Motor neuron (in vitro differentiated cells): ENCODE results near the gene HLA-G. TPM values are rescaled to one million over a fixed set of nuclear protein-coding genes. Genes with fewer than 3 reads are reported as not detected.
"Not testable (repeated sequence)": the region's sequence is repeated elsewhere in the genome, so short reads cannot be mapped to it uniquely, and the experiment has no call there.

Experiments
- ATAC-seq, 8 experiments: fragments of 200-7000 bp; cut with Tn5 transposase; replicated peaks in 6 of 8; 2 replicates each; pipeline ENCODE4 v1.8.0; 2021; ENCODE audit warnings: mild to moderate bottlenecking in 8 of 8, moderate library complexity in 8 of 8
- H3K27ac ChIP-seq, 2 donors: fragments of 250-450 bp; sonication (Bioruptor Pico); 2 replicates each; pipeline ENCODE4 v1.9.0; 2021; ENCODE audit warnings: antibody characterized with exemption in 2 of 2, mild to moderate bottlenecking in 2 of 2, moderate library complexity in 1 of 2
- H3K4me1 ChIP-seq, 2 donors: fragments of 250-450 bp; sonication (Bioruptor Pico); replicated peaks in 1 of 2; 2 replicates each; pipeline ENCODE4 v1.6.1; 2021; ENCODE audit warnings: antibody characterized with exemption in 2 of 2, mild to moderate bottlenecking in 2 of 2, moderate library complexity in 1 of 2
- H3K4me3 ChIP-seq, 5 donors: fragments of 250-450 bp; sonication (Bioruptor Pico); 2 replicates each; pipeline ENCODE4 v1.9.0; 2021; ENCODE audit warnings: antibody characterized with exemption in 5 of 5, mild to moderate bottlenecking in 5 of 5, moderate library complexity in 4 of 5
- whole genome bisulfite sequencing, 10 experiments: fragments of 450-650 bp; shearing (Covaris generic); methylation state at CpG; one replicate each; pipeline ENCODE4 v1.0.0; 2022; 5-methylcytosine and 5-hydroxymethylcytosine counted together
- in situ Hi-C, 9 experiments: fragments of 400-800 bp; cut with MboI; loops; one replicate each; pipeline ENCODE4 v1.15.0; 2021; ENCODE audit warnings: low sequenced_read_pairs in 9 of 9, low pct_unique_long_range_greater_than_20kb in 2 of 9; ENCODE audit not compliant: unreplicated experiment in 9 of 9
- total RNA-seq, 8 experiments: library from RNA; unstranded; fragments of 300-600 nt; gene quantifications; 2 replicates each; pipeline versions ENCODE4 v1.2.3 to v1.2.4, GENCODE V29; 2022

The HLA-G gene
- total RNA-seq: under 1 TPM in 1 of 8 experiments, not detected in 7; 0.56 TPM

DNA sequence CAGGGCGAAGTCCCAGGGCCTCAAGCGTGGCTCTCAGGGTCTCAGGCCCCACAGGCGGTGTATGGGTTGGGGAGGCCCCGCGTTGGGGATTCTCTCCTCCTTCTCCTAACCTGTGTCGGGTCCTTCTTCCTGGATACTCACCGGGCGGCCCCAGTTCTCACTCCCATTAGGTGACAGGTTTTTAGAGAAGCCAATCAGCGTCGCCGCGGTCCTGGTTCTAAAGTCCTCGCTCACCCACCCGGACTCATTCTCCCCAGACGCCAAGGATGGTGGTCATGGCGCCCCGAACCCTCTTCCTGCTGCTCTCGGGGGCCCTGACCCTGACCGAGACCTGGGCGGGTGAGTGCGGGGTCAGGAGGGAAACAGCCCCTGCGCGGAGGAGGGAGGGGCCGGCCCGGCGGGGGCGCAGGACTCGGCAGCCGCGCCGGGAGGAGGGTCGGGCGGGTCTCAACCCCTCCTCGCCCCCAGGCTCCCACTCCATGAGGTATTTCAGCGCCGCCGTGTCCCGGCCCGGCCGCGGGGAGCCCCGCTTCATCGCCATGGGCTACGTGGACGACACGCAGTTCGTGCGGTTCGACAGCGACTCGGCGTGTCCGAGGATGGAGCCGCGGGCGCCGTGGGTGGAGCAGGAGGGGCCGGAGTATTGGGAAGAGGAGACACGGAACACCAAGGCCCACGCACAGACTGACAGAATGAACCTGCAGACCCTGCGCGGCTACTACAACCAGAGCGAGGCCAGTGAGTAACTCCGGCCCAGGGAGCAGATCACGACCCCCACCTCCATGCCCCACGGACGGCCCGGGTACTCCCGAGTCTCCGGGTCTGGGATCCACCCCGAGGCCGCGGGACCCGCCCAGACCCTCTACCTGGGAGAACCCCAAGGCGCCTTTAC lies at the start of gene HLA-G:
HLA-G (plus strand) TSS at position 247 of the 892 bp plus-strand sequence; CDS start at position 267, 20 bp downstream.
- WGBS, 10 experiments: 12 to 67% (median 38%) methylated on average over 1 to 15 of the region's 75 CpGs; no CpG with 5 or more reads in 6 of the 10 experiments
- no peak within 1 kb of the TSS for H3K27ac ChIP-seq
- ATAC-seq: peak in 1 of 8 experiments; percentile 17

DNA sequence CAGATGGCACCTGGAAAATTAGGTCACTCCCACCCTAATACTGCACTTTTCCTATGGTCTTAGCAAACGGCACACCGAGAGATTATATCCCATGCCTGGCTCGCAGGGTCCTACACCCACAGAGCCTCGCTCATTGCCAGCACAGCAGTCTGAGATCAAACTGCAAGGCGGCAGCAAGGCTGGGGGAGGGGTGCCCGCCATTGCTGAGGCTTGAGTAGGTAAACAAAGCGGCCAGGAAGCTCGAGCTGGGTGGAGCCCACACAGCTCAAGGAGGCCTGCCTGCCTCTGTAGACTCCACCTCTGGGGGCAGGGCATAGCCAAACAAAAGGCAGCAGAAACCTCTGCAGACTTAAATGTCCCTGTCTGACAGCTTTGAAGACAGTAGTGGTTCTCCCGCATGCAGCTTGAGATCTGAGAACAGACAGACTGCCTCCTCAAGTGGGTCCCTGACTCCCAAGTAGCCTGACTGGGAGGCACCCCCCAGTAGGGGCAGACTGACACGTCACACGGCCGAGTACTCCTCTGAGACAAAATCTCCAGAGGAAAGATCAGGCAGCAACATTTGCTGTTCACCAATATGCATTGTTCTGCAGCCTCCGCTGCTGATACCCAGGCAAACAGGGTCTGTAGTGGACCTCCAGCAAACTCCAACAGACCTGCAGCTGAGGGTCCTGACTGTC lies 47.5 kb upstream of the HLA-G start:
- ATAC-seq, in situ Hi-C loops, H3K4me3 ChIP-seq, H3K4me1 ChIP-seq, H3K27ac ChIP-seq: not testable (repeated sequence)
- 0 to 100% (median 42%) methylated on average over 1 to 4 of the region's 13 CpGs; no CpG with 5 or more reads in 3 of the 10 experiments for WGBS, 10 experiments

More for the DNA sequence above, at the start of gene HLA-G:
- H3K4me1 ChIP-seq: no peaks in the 10 kb centered on the region
- in situ Hi-C loops: loop anchor here in 5 of 9 experiments (10.0 to 25.0 kb wide), 5 partner anchors 83 to 309 kb away; partner anchors contain the start of genes TRIM40 (in 2 of the 5) and HLA-F (in 1 of the 5)
- no peak within 1 kb of the TSS for H3K4me3 ChIP-seq

DNA sequence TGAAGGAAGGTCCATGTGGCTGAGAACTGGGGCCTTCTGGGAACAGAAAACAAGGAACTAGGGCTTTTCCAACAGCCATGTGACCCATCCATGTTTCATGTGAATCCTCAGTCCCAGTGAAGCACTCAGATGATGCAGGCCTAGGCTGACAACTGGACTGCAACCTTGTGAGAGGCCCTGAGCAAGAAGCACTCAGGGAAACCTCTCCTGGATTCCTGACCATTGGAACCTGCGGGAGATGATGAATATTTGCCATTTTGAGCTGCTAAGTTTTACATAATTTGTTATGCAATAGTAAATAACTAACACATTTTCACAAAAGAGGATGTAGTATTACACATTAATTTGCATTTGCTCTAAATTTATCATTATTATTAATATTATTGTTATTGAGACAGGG lies 38.4 kb upstream of the HLA-G start:
- Histone ChIP-seq H3K4me1 (no peaks in the 10 kb centered on the region), H3K27ac (no peak overlapping the region), H3K4me3 (no peak overlapping the region)
- WGBS, 10 experiments: 60 to 100% (median 82%) methylated on average over 1 of the region's 1 CpG; no CpG with 5 or more reads in 4 of the 10 experiments
- in situ Hi-C loops: no loop called here
- no peak for ATAC-seq

DNA sequence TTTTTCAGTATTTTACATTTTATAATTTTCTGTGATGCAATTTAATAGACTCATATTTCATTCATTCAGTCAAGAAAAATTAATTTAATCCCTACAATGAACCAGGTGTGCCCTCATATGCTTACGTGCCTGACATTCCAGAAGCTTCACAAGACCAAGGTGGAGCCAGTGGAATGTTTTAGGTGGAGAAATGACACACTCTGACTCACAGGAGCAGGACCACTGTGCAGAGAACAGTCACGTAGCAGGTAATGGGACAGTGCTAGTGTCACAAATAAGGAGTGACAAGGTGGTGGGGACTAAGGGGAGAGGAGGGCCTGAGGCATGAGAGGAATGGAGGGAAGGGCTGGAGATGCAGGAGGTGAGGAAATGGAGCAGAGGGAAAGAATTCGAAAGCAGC lies 37.0 kb upstream of the HLA-G start:
- no peak for ATAC-seq
- Histone ChIP-seq H3K4me3 (no peak overlapping the region), H3K27ac (no peak overlapping the region), H3K4me1 (no peaks in the 10 kb centered on the region)
- WGBS, 10 experiments: 25 to 80% (median 46%) methylated on average over 1 to 3 of the region's 3 CpGs; no CpG with 5 or more reads in 2 of the 10 experiments
- in situ Hi-C loops: loop anchor here in 1 of 9 experiments (10.0 kb wide), 1 partner anchor 164 kb away; no protein-coding TSS in a partner anchor

DNA sequence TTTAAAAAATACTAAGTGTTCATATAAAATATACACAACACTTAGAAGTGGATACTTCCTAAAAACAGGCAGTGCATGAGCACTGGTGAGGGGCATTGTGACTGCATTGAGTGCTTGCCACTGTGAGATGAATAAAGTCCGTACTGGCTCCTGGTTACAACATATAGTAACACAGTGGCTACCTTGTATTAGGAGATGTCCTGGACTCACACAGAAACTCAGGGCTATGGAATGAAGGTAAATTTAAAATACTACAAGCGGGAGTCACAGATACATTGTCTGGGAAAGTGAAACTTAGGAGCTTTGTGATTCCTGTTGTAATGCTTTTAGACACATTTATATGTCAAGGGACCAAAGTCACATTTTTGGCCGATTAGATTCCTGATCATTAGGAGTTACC lies 36.5 kb upstream of the HLA-G start:
- Histone ChIP-seq H3K4me3 (no peak overlapping the region), H3K27ac (no peak overlapping the region), H3K4me1 (no peaks in the 10 kb centered on the region)
- in situ Hi-C loops: loop anchor here in 1 of 9 experiments (10.0 kb wide), 1 partner anchor 164 kb away; no protein-coding TSS in a partner anchor
- no peak for ATAC-seq
- 29 to 100% (median 59%) methylated on average over 1 to 3 of the region's 3 CpGs; no CpG with 5 or more reads in 1 of the 10 experiments for WGBS, 10 experiments

DNA sequence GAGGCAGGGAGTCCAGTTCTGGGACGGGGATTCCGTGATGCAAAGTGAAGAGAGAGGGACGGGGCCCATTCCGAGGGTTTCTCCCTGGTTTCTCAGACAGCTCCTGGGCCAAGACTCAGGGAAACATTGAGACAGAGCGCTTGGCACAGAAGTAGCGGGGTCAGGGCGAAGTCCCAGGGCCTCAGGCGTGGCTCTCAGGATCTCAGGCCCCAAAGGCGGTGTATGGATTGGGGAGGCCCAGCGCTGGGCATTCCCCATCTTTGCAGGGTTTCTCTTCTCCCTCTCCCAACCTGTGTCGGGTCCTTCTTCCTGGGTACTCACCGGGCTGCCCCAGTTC lies 35.9 kb upstream of the HLA-G start:
- in situ Hi-C loops: loop anchor here in 1 of 9 experiments (10.0 kb wide), 1 partner anchor 163 kb away; no protein-coding TSS in a partner anchor
- no peak overlapping the region for H3K27ac ChIP-seq
- 0 to 100% (median 50%) methylated on average over 1 to 6 of the region's 12 CpGs; no CpG with 5 or more reads in 3 of the 10 experiments for WGBS, 10 experiments
- no peaks in the 10 kb centered on the region for H3K4me1 ChIP-seq
- no peak for ATAC-seq
- H3K4me3 ChIP-seq: peak overlapping the region in 2 of 5 donors; percentile 35 to 41

DNA sequence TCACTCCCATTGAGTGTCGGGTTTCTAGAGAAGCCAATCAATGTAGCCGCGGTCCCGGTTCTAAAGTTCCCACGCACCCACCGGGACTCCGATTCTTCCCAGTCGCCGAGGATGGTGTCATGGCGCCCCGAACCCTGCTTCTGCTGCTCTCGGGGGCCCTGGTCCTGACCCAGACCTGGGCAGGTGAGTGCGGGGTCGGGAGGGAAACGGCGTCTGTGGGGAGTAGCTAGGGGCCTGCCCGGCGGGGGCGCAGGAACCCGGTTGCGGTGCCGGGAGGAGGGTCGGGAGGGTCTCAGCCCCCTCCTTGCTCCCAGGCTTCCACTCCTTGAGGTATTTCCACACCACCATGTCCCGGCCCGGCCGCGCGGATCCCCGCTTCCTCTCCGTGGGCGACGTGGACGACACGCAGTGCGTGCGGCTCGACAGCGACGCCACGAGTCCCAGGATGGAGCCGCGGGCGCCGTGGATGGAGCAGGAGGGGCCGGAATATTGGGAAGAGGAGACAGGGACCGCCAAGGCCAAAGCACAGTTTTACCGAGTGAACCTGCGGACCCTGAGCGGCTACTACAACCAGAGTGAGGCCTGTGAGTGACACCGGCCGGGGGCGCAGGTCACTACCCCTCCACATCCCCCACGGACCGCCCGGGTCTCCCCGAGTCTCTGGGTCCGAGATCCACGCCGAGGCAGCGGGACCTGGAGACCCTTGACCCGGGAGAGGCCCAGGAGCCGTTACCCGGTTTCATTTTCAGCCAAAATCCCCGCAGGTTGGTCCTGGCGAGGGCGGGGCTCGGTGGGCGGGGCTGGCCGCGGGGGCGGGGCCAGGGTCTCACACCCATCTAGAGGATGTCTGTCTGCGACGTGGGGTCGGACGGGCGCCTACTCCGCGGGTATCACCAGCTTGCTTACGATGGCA lies 35.2 kb upstream of the HLA-G start:
- WGBS, 10 experiments: 0 to 20% (median 17%) methylated on average over 1 to 12 of the region's 79 CpGs; no CpG with 5 or more reads in 7 of the 10 experiments
- in situ Hi-C loops: loop anchor here in 1 of 9 experiments (10.0 kb wide), 1 partner anchor 162 kb away; no protein-coding TSS in a partner anchor
- Histone ChIP-seq H3K4me1 (no peaks in the 10 kb centered on the region), H3K27ac (no peak overlapping the region), H3K4me3 (peak overlapping the region in 4 of 5 donors; percentile 17 to 41 (median 30))
- peak; percentile 41 to 95 (median 72) for ATAC-seq

DNA sequence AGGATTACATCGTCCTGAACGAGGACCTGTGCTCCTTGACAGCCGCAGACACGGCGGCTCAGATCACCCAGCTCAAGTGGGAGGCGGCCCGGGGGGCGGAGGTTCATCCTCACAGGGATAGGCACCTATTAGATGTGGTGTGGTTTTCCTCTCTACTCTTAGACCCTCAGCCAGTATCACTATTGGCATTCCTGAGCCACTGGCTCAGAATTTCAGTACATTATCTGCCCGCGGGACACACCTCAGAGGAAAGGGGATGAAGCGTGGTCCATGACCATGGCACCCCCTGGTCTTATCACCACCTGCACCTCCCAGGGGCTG lies 34.6 kb upstream of the HLA-G start:
- no peak for ATAC-seq
- Histone ChIP-seq H3K4me3 (peak overlapping the region in 2 of 5 donors; percentile 35 to 41), H3K27ac (no peak overlapping the region), H3K4me1 (no peaks in the 10 kb centered on the region)
- in situ Hi-C loops: loop anchor here in 1 of 9 experiments (10.0 kb wide), 1 partner anchor 162 kb away; no protein-coding TSS in a partner anchor
- 45 to 63% methylated on average over 2 to 3 of the region's 11 CpGs; no CpG with 5 or more reads in 8 of the 10 experiments for WGBS, 10 experiments

DNA sequence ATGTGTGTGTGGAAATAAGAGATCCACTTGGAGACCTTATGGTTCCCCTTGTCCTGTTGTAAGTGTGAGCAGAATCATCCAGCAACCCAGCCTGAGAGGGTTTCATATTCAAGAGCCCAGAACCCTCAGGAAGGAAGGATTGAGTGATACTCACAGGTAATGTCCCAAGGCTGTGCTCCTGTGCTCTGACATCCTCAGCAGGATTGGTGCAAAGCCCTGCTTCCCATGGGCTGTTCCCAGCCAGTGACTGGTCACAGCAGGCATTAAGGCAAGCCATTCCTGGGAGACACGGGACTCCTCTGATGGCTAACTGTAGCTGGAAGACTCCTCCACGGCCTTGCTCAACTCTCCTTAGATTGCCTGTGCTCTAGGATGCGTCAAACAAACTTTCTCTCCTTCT lies 33.8 kb upstream of the HLA-G start:
- in situ Hi-C loops: loop anchor here in 1 of 9 experiments (10.0 kb wide), 1 partner anchor 161 kb away; no protein-coding TSS in a partner anchor
- 43 to 70% (median 49%) methylated on average over 1 to 3 of the region's 3 CpGs; no CpG with 5 or more reads in 6 of the 10 experiments for WGBS, 10 experiments
- no peak for ATAC-seq

DNA sequence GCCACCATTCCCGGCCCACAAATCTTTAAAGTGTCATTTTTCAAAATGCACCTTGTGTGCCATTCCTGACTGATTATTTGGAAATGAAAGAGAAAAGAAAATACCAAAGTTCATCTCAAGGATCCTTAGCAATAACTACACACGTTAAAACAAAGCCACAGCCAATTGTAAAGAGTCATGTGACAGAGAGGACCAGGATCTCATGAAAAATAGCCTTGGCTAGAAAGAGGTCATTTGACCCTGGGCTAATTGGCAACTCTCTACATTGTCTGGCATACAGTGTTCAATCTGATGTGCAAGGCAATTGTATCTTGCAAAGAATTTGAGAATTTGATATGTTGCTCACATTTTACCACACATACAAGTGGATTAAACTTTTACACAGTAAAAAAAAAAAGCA lies 31.6 kb upstream of the HLA-G start:
- Histone ChIP-seq H3K4me3 (no peak overlapping the region), H3K4me1 (no peaks in the 10 kb centered on the region), H3K27ac (no peak overlapping the region)
- ATAC-seq: no peak
- 0 to 67% (median 47%) methylated on average over 1 to 2 of the region's 2 CpGs for WGBS, 10 experiments
- in situ Hi-C loops: loop anchor here in 1 of 9 experiments (10.0 kb wide), 1 partner anchor 159 kb away; no protein-coding TSS in a partner anchor

More for the DNA sequence above, 33.8 kb upstream of the HLA-G start:
- H3K4me1 ChIP-seq: no peaks in the 10 kb centered on the region
- no peak overlapping the region for H3K4me3 ChIP-seq
- no peak overlapping the region for H3K27ac ChIP-seq

DNA sequence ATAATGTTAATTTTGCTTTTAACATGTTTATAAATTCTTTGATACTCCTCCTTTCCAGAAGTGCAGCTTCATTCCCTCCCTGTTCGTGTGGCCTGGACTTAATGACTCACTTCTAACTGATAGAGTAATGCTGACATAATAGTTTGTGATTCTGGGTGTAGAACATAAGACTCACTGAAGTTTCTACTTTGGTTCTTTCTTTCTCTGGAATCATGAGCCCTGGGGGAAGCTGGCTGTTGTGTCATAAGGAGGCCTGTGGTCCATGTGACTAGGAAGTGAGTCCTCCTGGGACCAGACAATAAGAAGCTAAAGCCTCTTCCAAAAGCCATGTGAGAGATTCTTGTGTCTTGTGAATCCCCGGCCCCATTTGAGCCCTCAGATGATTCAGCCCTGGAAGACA lies 30.5 kb upstream of the HLA-G start:
- no peak overlapping the region for H3K4me3 ChIP-seq
- 0 to 32% (median 10%) methylated on average over 1 to 2 of the region's 2 CpGs; no CpG with 5 or more reads in 3 of the 10 experiments for WGBS, 10 experiments
- no peaks in the 10 kb centered on the region for H3K4me1 ChIP-seq
- ATAC-seq: peak in 3 of 8 experiments; percentile 27 to 91 (median 88)
- H3K27ac ChIP-seq: no peak overlapping the region
- in situ Hi-C loops: loop anchor here in 1 of 9 experiments (10.0 kb wide), 1 partner anchor 158 kb away; no protein-coding TSS in a partner anchor

DNA sequence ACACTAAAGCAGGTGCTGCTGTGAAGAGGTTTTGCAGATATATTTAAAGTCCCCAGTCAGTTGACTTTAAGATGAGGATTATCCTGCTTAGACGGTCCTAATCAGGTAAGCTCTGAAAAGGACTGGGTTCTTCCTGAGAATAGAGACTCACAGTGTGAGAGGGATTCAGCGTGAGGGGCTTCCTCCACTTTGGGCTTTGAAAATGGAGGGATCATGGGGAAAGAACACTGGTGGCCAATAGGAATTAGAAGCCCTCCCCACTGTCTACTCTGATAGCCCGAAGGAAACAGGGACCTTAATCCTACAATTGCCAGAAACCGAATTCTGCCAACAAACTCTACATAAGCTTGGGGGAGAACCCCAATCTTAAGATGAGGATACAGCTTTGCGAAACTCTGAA lies 29.7 kb upstream of the HLA-G start:
- Histone ChIP-seq H3K4me1 (no peaks in the 10 kb centered on the region), H3K4me3 (no peak overlapping the region), H3K27ac (no peak overlapping the region)
- no peak for ATAC-seq
- 61 to 100% (median 86%) methylated on average over 1 to 5 of the region's 5 CpGs; no CpG with 5 or more reads in 1 of the 10 experiments for WGBS, 10 experiments
- in situ Hi-C loops: loop anchor here in 1 of 9 experiments (10.0 kb wide), 1 partner anchor 157 kb away; no protein-coding TSS in a partner anchor
